Bone marrow (tissue), 2 donors: ENCODE results near the gene IL17RE.
"Not testable (repeated sequence)": the region's sequence is repeated elsewhere in the genome, so short reads cannot be mapped to it uniquely, and the experiment has no call there.

ENCODE experiments used
- DNase-seq, 2 donors: peaks; one replicate each; lab custom pipeline; 2025; lab: John Stamatoyannopoulos, UW

IL17RE gene

DNA sequence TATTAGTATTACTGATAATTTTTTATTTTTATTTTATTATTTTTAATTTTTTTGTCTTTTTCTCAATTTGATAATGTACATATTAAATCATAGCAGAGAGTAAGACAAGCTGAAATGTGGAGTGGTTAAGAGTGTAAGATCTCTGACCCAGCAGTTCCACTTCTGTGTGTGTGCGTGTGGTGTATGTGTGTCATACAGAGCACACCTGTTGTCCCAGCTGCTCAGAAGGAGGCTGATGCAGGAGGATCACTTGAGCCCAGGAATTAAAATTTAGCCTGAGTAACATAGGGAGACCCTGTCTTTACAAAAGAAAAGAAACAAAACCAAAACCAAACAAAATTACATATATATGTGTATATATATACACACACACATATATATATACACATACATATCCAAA is 21.2 kb upstream of the IL17RE start:
- no peak for DNase-seq

DNA sequence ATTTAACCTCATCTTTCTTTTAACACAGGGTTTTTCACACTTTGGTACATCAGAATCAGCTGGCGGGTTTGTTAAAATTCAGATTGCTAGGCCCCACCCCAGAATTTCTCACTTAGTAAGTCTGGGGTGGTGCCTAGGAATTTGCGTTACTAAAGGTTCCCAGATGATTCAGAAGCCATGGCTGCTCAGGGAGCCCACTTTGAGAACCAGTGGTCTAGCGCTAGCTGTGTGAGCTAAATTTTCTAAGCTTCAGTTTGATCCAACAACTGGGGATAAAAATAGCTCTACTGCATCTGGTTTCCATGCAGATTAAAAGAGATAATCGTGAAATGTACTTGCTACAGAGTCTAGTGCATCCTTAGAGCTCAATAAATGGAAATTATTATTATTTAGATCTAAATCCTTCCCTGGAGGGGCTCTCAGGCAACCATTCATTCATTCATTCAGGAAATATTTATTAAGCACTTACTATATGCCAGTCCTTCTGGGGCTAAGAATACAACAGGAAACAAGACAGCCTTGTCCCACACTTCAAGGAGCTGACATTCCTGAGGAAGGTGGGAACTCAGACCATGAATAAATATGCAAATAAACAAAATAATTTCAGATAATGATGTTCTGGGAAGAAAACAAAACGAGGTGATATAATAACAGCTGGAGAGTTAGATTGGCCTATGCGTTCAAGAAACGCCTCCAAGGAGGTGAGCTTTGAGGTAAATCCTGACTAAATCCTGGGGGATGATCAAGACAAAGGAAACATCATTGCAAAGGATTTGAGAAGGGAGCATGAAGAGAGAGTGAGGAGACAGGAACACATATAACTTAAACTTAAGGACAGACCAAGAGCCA is 18.7 kb upstream of the IL17RE start:
- no peak for DNase-seq

GRCh38 chr3:9884555-9885165 is 18.0 kb upstream of the IL17RE start:
- no peak for DNase-seq

- DNase-seq = no peak
Observed at GRCh38 chr3:9886328-9886727, 16.3 kb upstream of the IL17RE start.

GRCh38 chr3:9887480-9887879 is 15.2 kb upstream of the IL17RE start:
- no peak for DNase-seq

DNA sequence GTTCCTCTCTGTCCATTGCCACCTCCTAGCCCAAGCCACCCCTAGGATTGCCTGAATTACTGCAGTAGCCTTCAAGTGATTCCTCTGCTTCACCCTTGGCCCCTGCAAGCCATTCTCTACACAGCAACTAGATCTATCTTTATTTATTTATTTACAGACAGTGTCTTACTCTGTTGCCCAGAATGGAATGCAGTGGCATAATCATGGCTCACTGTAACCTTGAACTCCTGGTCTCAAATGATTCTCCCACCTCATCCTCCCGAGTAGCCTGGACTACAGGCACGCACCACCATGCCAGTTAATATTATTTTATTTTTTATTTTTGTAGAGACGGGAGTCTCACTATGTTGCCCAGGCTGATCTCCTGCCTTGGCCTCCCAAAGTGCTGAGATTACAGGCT is 14.1 kb upstream of the IL17RE start:
- no peak for DNase-seq

DNA sequence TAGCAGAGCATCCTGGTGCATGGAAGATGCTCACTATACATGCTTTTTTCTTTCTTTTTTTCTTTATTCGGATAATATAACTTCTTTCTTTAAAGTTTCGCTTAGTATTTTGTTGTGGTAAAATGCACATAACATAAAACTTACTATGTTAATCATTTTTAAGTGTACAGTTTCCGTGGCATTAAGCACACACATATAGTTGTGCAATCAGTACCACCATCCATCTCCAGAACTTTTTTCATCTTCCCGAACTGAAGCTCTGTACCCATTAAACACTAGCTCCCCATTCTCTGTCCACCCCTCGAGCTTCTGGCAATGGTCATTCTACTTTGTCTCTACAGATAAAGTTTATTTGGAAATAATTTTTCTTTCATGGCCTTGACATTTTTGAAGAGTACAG is 13.2 kb upstream of the IL17RE start:
- no peak for DNase-seq

DNA sequence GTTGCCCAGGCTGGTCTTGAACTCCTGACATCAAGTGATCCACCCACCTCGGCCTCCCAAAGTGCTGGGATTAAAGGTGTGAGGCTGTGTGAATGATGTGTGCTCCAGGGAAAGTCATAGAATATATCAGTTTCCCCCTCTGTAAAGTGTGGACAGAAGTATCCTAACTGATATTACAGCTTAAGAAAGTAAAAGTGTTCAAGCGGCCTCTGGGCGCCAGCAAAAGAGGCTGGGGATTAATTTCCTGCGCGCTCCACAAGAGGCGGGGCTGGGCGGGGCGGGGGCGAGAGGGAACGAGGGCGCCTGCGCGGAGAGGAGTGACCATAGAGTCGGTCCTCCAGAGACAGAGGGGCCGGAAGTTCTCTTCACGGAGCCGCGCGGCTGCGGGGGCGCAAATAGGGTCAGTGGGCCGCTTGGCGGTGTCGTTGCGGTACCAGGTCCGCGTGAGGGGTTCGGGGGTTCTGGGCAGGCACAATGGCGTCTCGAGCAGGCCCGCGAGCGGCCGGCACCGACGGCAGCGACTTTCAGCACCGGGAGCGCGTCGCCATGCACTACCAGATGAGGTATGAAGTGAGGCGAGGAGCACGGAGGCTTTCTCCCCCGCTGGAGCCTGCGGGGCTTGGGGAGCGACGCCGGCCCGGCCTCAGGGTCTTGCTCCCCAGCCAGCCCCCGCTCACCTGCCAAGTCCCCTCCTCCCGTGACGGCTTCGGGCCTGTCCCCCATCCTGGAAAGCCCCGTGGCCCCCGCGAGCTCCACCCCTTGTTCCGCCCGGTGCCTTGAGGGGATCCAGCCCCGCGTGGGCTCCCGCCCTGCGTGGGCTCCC is 12.2 kb upstream of the IL17RE start, which contains the start of gene JAGN1:
JAGN1 (plus strand) TSS at position 362 of the 823 bp plus-strand sequence; CDS start at position 475, 113 bp downstream.
- DNase-seq = peak; percentile 82 to 94

DNA sequence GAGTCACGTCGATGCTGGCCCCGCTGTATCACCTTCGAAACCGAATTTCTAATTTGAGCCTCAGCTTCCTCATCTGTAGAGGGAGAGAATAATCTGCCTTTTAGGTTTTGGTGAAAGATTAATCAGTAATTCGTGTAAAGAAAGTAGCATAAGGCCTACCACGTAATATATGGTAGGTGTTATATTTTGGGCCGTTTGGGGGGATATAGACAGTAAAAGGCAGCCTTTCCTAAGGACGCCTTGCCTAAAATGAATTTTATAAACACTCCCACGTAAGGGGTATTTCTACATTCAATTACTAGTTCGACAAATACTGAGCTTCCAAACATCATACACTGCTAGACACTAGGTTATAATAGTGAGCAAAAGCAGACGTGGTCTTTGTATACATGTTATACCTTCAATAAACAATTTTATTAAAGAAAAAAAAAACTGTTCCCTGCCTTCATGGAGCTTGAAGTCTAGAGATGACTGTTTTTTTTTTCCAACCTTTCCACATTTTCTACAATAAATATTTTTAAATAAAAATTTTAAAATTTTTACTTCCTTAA is 11.5 kb upstream of the IL17RE start:
- no peak for DNase-seq

DNA sequence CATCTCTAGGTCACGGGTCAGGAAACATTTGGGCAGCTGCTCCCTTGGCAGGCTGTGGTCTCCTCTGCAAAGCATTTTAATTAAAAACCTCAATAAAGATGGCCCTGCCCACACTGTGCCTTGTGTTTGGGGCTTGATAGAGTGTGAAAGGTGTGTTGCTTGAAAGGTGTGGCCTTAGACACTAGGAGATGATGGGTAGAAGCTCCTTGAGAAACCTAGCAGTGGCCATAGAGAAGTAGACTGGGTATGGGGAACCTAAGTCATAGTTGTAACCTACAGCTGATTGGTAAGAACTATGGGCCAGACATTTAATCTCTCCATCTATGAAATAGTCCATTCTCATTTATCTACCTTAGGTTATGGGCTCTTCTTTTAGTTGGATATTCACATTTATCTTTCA is 8.9 kb upstream of the IL17RE start:
- no peak for DNase-seq

- DNase-seq = not testable (repeated sequence)
Observed at GRCh38 chr3:9895715-9896114, 6.9 kb upstream of the IL17RE start.

DNA sequence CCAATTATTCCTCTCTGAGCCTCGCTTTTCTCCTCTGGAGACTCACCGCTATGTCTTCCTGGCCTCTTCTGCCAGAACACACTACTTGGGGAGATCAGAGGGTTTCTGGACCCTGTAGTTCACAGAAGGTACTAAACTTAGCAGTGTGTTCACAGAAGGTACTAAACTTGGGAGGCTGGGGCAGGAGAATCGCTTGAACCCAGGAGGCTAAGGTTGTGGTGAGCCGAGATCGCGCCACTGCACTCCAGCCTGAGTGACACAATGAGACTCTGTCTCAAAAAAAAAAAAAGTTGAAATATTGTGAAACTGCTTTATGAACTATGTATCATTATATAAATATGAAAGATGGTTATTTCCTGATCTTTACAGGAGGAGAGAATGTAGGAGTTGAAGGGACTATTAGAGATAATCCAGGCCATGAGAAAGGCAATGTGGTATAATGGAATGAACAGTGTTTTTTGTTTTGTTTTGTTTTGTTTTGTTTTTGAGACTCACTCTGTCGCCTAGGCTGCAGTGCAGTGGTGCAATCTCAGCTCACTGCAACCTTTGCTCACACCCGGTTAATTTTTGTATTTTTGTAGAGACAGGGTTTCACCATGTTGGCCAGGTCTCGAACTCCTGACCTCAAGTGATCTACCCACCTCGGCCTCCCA is 5.8 kb upstream of the IL17RE start:
- not testable (repeated sequence) for DNase-seq

DNA sequence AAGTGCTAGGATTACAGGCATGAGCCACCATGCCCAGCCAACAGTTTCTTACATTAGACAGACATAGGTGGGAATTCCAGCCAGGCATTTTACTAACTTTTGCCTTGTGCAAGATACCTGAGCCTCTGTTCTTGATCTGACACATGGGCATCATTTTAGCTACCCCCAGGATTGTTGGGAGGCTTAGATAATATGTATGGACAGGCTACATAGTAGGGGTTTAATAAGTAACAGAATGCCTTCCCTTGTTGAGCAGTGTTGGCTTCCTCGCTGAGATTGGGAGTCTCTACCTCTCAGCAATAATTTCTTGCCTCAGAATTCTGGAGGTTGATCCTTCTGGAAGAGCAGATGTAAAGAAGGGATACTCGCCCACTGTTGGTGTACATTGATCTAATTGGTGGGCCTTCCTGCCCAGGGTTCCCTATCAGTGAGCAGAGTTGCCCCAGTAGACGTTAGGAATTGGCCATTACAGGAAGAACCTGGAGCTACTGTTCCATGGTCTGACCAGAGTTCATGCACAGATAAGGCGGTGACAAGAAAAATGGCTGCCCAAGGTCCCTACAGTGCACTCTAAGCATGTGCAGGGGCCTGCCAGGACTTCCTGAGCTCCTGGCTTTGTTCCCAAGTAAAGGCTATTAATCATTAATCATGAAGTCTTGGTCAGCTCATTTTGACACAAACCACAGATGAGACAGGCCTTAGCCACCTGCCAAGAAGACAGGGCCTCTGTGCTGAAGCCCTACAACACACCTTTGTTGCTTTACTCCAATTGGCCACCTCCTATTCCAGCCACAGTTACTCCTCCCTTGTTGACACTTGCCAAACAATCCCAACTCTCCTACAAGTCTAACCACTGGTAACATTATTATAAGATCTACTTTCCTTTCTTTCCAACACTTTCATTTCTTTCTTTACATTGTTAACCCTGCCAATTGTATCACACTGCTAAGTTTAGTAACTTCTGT is 5.0 kb upstream of the IL17RE start:
- DNase-seq = no peak

DNA sequence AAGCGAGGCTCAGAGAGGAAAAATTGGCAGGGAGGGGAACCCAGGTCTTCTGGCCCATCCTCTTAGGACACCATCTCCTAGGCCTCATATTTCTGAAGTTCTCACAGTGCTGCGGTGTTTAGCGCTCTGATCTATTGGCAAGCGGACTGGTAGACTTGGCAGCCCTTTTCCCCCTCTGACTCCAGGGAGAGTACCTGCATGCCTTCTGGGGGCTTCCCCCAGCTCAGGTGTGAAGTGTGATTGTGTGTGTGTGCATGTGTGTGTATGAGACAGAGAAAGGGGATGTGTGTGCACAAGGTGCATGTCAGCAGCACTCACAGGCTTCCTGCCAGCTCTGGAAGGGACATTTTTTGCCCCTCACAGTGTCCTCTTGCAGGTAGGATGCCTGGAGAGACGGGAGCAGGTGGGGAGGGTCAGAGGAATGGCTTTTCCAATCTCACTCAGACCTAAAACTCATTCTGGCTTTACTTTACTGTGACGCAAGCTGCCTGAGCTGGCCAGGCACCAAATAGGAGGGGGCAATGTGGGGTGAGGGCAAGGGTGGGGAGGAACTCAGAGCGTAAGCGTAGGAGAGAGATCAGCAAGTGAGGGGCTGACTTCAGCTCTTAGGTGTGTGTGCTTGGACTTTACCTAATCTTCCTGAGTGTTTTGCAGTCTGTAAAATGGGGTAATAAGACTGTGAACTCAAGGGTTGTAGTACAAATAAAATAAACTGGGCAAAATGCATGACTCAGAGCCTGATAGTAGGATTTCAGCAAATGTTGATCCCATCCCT is 4.0 kb upstream of the IL17RE start:
- no peak for DNase-seq

DNA sequence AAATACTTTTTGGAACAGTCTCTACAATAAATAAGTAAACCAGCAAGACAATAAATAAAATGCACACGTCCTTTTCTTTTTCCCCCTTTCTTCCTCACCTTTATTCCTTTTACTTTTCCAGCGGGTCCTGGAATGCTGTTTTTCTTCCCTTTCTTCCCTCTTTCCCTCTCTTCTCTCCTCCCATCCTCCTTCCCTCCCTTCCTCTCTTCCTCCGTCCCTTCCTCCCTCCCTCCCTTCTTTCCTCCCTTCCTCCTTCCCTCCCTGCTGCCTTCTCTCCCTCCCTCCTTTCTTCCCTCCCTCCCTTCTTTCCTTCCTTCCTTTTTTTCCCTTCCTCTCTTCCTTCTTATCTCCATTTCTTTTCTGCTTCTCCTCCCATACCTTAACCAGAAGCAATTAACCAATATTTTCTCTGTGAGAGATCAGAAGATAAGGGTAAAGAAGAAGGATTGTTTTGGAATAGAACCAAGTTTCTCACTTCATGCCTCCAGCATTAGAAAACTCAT is 3.3 kb upstream of the IL17RE start:
- DNase-seq = no peak

DNA sequence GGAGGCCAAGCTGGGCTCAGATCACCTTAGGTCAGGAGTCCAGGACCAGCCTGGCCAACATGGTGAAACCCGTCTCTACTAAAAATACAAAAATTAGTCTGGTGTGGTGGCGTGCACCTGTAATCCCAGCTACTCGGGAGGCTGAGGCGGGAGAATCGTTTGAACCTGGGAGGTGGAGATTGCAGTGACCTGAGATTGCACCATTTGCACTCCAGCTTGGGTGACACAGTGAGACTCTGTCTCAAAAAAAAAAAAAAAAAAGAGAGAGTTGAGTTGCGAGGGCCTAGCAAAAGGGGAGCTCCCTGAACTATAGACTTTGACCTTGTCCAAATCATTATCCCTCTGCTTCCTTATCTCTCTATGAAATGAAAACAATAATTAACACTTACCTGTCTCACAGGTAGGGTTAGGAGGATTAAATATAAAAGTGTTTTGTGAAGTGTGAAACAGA is 1.7 kb upstream of the IL17RE start:
- not testable (repeated sequence) for DNase-seq

GRCh38 chr3:9901967-9902366 is 681 bp upstream of the IL17RE start:
- peak in 1 of 2 donors; percentile 47 for DNase-seq

DNA sequence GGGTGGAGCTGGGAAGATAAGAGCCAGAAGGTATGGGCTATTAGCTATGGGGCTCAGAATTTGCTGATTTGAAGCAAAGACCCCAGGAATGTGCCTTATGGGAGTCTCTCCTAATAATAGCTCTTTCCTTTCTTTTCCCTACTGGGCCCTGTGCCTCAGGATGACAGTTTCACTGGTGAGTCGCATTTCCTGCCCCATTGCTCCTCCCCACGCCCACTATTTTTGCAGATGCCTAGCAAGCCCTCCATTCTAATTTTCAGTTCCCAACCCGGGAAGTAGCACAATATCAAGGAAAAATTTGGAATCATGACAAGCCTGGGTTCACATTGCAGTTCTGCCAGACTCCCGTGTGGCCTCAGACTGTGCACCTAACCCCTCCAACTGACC is 583 bp downstream of the IL17RE start:
- peak in 1 of 2 donors; percentile 8 for DNase-seq

DNA sequence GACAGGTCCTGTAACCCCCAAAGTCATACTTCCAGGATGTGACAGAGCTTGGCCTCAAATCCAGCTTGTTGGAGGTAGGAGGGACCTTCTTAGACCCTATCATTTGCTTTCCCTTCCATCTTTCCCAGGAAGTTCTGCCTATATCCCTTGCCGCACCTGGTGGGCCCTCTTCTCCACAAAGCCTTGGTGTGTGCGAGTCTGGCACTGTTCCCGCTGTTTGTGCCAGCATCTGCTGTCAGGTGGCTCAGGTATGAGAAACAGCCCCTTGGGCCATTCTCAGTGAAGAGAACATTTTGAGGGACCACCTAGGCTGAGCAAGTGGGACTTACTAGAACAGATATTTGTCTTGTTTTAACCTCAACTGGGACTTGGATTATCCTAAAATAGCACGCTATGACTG is 1.3 kb downstream of the IL17RE start:
- DNase-seq = no peak

DNA sequence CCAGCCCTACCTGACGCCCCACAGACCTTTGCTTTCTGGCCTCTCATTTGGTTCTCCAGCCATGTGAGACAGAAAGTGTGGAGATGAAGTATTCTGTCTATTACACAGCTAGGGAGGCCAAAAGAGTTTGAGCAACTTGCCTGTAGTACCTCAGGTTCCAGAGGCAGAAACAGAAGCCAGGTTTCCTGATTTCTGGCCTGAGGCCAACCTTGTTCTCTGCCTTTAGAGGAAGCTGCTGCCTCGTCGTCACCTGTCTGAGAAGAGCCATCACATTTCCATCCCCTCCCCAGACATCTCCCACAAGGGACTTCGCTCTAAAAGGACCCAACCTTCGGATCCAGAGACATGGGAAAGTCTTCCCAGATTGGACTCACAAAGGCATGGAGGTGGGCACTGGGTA is 3.8 kb downstream of the IL17RE start:
- DNase-seq = no peak
